Measurements from ENCODE around the gene ALOX15. TPM values are rescaled to one million over a fixed set of nuclear protein-coding genes. Genes with fewer than 3 reads are reported as not detected.

The ALOX15 gene
- total RNA-seq, 4 donors from 2014 or later = not detected

GRCh38 chr17:4617090-4617489 lies 24.4 kb downstream of the ALOX15 start:
- TF ChIP-seq EP300 (IDR thresholded peaks at IDR 0.05) = no peak
- no peak for TF ChIP-seq CTCF (IDR thresholded peaks at IDR 0.05)
- no peak for TF ChIP-seq POLR2A (IDR thresholded peaks at IDR 0.05)
- Histone ChIP-seq H3K27me3 (peaks cover 0 to 4% of the 10 kb centered on the region in 2 donors), H3K27ac (no peak overlapping the region), H3K9me3 (peaks cover 0 to 6% (median 1%) of the 10 kb centered on the region in 4 donors), H3K36me3 (no peaks in the 10 kb centered on the region), H3K4me3 (no peak overlapping the region), H3K4me1 (no peaks in the 10 kb centered on the region)
- no peak for DNase-seq (ENCODE audit: low spot score in 2 of 2)
- WGBS, 2 donors = 87 to 88% methylated on average over 17 of the region's 17 CpGs

- WGBS, 2 donors = 86 to 90% methylated on average over 9 of the region's 9 CpGs
- DNase-seq (ENCODE audit: low spot score in 2 of 2) = no peak
- TF ChIP-seq POLR2A (IDR thresholded peaks at IDR 0.05) (no peak), CTCF (IDR thresholded peaks at IDR 0.05) (no peak), EP300 (IDR thresholded peaks at IDR 0.05) (no peak)
Observed at GRCh38 chr17:4616476-4616875, 25.0 kb downstream of the ALOX15 start.

GRCh38 chr17:4610656-4611055 lies 30.8 kb downstream of the ALOX15 start:
- 87 to 88% methylated on average over 6 of the region's 6 CpGs for WGBS, 2 donors
- H3K4me1 ChIP-seq = peaks cover 0 to 18% (median 0%) of the 10 kb centered on the region in 4 donors
- no peak for TF ChIP-seq POLR2A (IDR thresholded peaks at IDR 0.05)
- TF ChIP-seq EP300 (IDR thresholded peaks at IDR 0.05) = no peak
- no peak for TF ChIP-seq CTCF (IDR thresholded peaks at IDR 0.05)
- H3K27ac ChIP-seq = no peak overlapping the region
- no peaks in the 10 kb centered on the region for H3K9me3 ChIP-seq
- H3K27me3 ChIP-seq = no peaks in the 10 kb centered on the region
- H3K36me3 ChIP-seq = no peaks in the 10 kb centered on the region
- no peak for DNase-seq (ENCODE audit: low spot score in 2 of 2)
- H3K4me3 ChIP-seq = no peak overlapping the region

More at GRCh38 chr17:4616476-4616875, 25.0 kb downstream of the ALOX15 start:
- H3K27ac ChIP-seq = no peak overlapping the region
- no peaks in the 10 kb centered on the region for H3K36me3 ChIP-seq
- H3K4me1 ChIP-seq = no peaks in the 10 kb centered on the region
- no peak overlapping the region for H3K4me3 ChIP-seq
- H3K27me3 ChIP-seq = peaks cover 0 to 4% of the 10 kb centered on the region in 2 donors
- no peaks in the 10 kb centered on the region for H3K9me3 ChIP-seq

- H3K4me1 ChIP-seq = peaks cover 0 to 23% (median 0%) of the 10 kb centered on the region in 4 donors
- no peak overlapping the region for H3K4me3 ChIP-seq
- no peaks in the 10 kb centered on the region for H3K36me3 ChIP-seq
- H3K27ac ChIP-seq = no peak overlapping the region
- no peak for TF ChIP-seq POLR2A (IDR thresholded peaks at IDR 0.05)
- TF ChIP-seq CTCF (IDR thresholded peaks at IDR 0.05) = no peak
- TF ChIP-seq EP300 (IDR thresholded peaks at IDR 0.05) = no peak
- H3K27me3 ChIP-seq = no peaks in the 10 kb centered on the region
- no peaks in the 10 kb centered on the region for H3K9me3 ChIP-seq
- WGBS, 2 donors = 95 to 96% methylated on average over 5 of the region's 5 CpGs
- DNase-seq (ENCODE audit: low spot score in 2 of 2) = no peak
Observed at GRCh38 chr17:4610162-4610561, 31.3 kb downstream of the ALOX15 start.

- Histone ChIP-seq H3K9me3 (no peaks in the 10 kb centered on the region), H3K4me3 (no peak overlapping the region), H3K27me3 (no peaks in the 10 kb centered on the region), H3K27ac (no peak overlapping the region), H3K4me1 (peaks cover 0 to 25% (median under 1%) of the 10 kb centered on the region in 4 donors), H3K36me3 (no peaks in the 10 kb centered on the region)
- DNase-seq (ENCODE audit: low spot score in 2 of 2) = no peak
- WGBS, 2 donors = 81 to 88% methylated on average over 7 of the region's 7 CpGs
- no peak for TF ChIP-seq EP300 (IDR thresholded peaks at IDR 0.05)
- no peak for TF ChIP-seq CTCF (IDR thresholded peaks at IDR 0.05)
- TF ChIP-seq POLR2A (IDR thresholded peaks at IDR 0.05) = no peak
Observed at GRCh38 chr17:4609761-4610160, 31.7 kb downstream of the ALOX15 start.
